Measurements from ENCODE around the gene MEF2B. TPM values are rescaled to one million over a fixed set of nuclear protein-coding genes. Genes with fewer than 3 reads are reported as not detected.

The MEF2B gene
- total RNA-seq, 1 donor from 2014 or later, result 1.5 TPM

DNA sequence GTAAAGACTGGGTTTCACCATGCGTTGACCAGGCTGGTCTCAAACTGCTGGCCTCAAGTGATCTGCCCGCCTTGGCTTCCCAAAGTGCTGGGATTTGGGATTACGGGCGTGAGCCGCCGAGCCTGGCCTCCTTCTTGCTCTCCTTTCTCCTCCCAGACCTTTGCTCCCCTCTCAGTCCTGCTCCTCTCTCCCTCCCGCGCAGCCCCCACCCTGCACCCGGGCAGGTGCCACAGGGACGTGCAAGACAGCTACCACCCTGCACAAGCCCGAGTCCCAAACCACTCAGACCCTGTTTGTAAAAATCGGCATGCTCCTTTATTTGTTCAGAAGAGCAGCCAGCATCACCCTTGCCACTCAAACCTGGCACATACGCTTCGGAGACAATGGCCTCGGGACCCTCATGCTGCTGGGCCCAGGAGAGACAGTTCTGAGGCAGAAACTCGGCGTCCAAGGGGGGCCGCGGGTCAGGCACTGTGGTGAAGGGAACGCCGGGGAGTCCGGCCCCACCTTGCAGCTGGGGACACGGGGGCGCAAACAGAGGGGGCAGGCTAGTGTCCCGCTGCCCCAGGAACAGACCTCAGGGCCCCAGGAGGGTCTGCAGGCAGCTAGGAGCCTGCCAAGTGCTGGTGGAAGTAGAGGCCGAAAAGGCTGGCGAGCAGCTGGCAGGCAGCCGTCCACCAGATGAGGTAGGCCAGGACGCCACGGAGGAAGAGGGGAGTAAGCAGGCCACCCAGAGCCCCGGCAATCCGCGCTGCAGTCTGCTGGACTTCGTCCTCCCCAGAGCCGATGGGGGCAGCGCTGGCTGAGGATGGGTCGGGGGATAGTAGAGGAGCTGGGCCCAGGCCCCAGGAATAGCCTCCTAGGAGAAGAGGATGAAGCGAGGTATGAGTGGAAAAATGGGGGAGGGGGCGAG lies 50.5 kb downstream of the MEF2B start:
- H3K4me1 Mint-ChIP-seq, result no peaks in the 10 kb centered on the region
- TF ChIP-seq, protein P1, sequence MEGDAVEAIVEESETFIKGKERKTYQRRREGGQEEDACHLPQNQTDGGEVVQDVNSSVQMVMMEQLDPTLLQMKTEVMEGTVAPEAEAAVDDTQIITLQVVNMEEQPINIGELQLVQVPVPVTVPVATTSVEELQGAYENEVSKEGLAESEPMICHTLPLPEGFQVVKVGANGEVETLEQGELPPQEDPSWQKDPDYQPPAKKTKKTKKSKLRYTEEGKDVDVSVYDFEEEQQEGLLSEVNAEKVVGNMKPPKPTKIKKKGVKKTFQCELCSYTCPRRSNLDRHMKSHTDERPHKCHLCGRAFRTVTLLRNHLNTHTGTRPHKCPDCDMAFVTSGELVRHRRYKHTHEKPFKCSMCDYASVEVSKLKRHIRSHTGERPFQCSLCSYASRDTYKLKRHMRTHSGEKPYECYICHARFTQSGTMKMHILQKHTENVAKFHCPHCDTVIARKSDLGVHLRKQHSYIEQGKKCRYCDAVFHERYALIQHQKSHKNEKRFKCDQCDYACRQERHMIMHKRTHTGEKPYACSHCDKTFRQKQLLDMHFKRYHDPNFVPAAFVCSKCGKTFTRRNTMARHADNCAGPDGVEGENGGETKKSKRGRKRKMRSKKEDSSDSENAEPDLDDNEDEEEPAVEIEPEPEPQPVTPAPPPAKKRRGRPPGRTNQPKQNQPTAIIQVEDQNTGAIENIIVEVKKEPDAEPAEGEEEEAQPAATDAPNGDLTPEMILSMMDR (conservative IDR thresholded peaks at IDR 0.05), result no peak
- no peak for DNase-seq (ENCODE audit: low read depth, low spot score)
- peaks cover 20% of the 10 kb centered on the region for H3K36me3 Mint-ChIP-seq (ENCODE audit: low read depth)
- no peaks in the 10 kb centered on the region for H3K27me3 Mint-ChIP-seq (ENCODE audit: low read depth)
- H3K27ac Mint-ChIP-seq (ENCODE audit: unreplicated experiment), result no peak overlapping the region
- peaks cover 8% of the 10 kb centered on the region for H3K9me3 Mint-ChIP-seq
- no peak overlapping the region for H3K4me3 Mint-ChIP-seq

DNA sequence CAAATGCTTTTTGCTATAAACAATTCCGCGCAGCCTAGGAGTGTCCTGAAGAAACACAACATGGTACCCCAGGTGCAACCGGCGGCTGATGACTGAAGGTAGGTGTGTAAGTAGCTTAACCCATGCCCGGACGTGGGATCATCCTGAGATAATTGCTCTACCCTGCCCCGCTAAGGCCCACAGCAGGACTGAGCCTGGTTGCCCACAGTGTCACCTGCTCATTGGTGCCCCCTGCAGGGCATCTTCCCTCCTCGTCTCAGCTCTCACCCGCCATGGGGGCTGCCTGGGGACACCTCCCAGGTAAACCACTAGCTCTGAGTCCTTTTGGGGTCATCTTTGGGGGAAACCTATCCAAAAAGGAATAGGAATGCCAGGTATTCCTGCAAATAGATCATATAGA lies 54.1 kb downstream of the MEF2B start:
- TF ChIP-seq, protein P1 (conservative IDR thresholded peaks at IDR 0.05), result peak; percentile 60
- Mint-ChIP-seq H3K27ac (ENCODE audit: unreplicated experiment) (no peak overlapping the region), H3K4me3 (no peak overlapping the region), H3K9me3 (no peaks in the 10 kb centered on the region), H3K27me3 (ENCODE audit: low read depth) (peaks cover 3% of the 10 kb centered on the region), H3K36me3 (ENCODE audit: low read depth) (no peaks in the 10 kb centered on the region), H3K4me1 (peaks cover 20% of the 10 kb centered on the region)
- DNase-seq (ENCODE audit: low read depth, low spot score), result peak; percentile 56

DNA sequence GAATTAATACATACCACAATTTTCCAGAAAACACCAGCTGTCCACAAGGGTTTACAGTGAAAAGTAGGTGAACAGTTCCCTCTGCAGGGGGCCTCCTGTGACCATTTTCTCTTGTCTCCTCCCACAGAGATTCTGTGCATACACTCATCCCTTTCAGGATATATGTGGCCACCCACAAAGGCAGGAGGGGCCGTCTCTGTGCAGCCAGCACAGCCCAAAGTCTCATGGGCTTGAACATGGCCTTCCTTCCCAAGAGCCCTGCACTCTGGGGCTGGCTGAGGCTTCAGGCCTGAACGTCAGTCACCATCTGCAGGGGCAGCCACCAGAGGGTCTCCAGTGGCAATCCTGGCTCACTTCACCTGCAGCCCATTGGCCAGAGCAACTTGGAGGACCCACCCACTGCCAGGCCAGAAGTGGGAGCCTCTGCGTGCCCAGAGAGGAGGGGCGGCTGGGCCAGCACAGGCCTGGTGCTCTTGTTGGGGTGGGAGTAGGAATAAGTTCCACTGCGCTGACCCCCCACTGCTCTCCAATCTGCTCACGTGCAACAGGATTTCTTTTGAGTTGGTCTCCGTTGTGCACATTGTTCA lies 56.9 kb downstream of the MEF2B start:
- Mint-ChIP-seq H3K27ac (ENCODE audit: unreplicated experiment) (peak overlapping the region; percentile 75), H3K36me3 (ENCODE audit: low read depth) (no peaks in the 10 kb centered on the region), H3K27me3 (ENCODE audit: low read depth) (peaks cover 3% of the 10 kb centered on the region), H3K9me3 (no peaks in the 10 kb centered on the region), H3K4me3 (peak overlapping the region; percentile 75), H3K4me1 (peaks cover 23% of the 10 kb centered on the region)
- TF ChIP-seq, protein P1 (conservative IDR thresholded peaks at IDR 0.05), result no peak
- DNase-seq (ENCODE audit: low read depth, low spot score), result no peak

DNA sequence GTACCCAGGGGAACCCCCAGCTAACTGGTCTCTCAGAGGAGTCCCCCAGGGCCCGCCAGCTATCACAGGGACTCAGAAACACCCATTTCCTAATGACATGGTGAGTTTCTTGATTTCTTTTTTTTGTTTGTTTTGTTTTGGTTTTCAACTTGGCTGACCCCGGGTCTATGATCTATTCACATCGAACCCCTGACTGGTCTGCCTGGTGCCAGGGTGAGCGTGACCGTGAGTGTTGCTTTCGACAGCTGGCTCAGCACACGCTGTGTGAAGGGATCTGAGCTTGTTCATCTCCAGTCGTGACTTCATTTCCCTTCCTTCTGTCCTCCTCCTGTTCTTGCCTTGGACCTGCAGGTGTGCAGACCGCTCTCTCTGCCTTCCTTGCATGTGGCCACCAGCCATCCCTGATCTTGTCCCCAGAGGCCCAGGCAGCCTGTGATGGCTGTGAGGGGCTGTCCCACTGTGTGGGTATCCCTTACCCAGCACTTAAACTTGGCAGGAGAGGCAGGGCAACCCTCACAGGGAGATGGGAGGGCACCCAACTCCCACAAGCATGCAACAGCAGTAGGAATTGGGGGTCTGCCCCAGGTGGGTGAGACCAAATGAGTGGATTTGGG lies 58.0 kb downstream of the MEF2B start:
- no peaks in the 10 kb centered on the region for H3K9me3 Mint-ChIP-seq
- H3K27ac Mint-ChIP-seq (ENCODE audit: unreplicated experiment), result peak overlapping the region; percentile 62
- no peak overlapping the region for H3K4me3 Mint-ChIP-seq
- no peak for DNase-seq (ENCODE audit: low read depth, low spot score)
- peaks cover 23% of the 10 kb centered on the region for H3K4me1 Mint-ChIP-seq
- TF ChIP-seq, protein P1 (conservative IDR thresholded peaks at IDR 0.05), result no peak
- peaks cover 3% of the 10 kb centered on the region for H3K27me3 Mint-ChIP-seq (ENCODE audit: low read depth)
- no peaks in the 10 kb centered on the region for H3K36me3 Mint-ChIP-seq (ENCODE audit: low read depth)

DNA sequence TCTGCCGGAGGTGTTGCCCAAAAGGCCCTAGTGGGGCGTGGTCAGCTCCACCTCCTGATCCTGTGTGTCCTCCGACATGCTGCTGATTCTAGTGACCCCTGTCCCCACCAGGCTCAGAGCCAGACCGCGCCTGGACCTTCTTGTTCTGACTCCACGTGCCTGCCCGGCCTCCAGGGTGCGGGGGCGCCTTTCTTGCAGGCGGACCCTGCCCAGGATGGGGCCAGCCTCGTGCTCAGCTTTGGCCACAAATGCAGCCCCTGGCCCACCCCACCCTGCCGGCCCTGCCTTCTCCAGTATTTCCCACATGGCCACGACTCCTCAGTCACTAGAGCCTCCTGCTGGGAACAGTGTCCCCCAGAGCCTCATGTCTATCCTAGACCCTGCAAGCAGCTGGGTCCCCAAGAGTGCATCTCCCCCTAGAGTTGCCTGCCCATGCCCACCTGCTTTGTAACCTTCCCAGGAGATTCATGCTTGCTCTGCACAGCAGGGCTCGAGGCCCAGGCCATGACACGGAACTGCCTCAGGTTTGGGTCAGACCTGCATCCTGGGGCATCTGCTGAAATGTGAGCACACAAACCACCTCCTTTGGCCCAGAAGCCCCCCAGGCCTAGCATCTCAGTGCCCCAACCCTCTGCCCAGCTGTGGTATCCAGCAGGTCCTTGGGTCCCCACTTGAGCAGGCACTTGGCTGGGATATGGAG lies 58.8 kb downstream of the MEF2B start:
- Mint-ChIP-seq H3K27me3 (ENCODE audit: low read depth) (peaks cover 3% of the 10 kb centered on the region), H3K4me1 (peaks cover 26% of the 10 kb centered on the region), H3K4me3 (peak overlapping the region; percentile 38), H3K9me3 (no peaks in the 10 kb centered on the region), H3K27ac (ENCODE audit: unreplicated experiment) (no peak overlapping the region), H3K36me3 (ENCODE audit: low read depth) (no peaks in the 10 kb centered on the region)
- TF ChIP-seq, protein P1 (conservative IDR thresholded peaks at IDR 0.05), result no peak
- DNase-seq (ENCODE audit: low read depth, low spot score), result no peak
